Common myeloid progenitor, CD34-positive (primary cell): ENCODE data around the gene MBD3L5. TPM values are rescaled to one million over a fixed set of nuclear protein-coding genes. Genes with fewer than 3 reads are reported as not detected.
"Not testable (repeated sequence)": the region's sequence is repeated elsewhere in the genome, so short reads cannot be mapped to it uniquely, and the experiment has no call there.

Source experiments
- CTCF ChIA-PET: fragments of 350-600 bp; sonication (Branson Sonifier 250); formaldehyde crosslinking; loops from one replicate; lab custom pipeline; 2021; ENCODE audit warnings: antibody characterized with exemption; lab: Charles Lee
- POLR2A ChIA-PET: fragments of 350-600 bp; sonication (Branson Sonifier 250); formaldehyde crosslinking; loops from one replicate; lab custom pipeline; 2021; ENCODE audit warnings: antibody characterized with exemption; lab: Charles Lee
- DNase-seq, 3 donors: peaks; one replicate each; pipeline versions ENCODE4 v3.0.0 to v3.0.0-alpha.2; 2013
- H3K27ac ChIP-seq, 2 experiments: 1 replicate in 1 of 2; 2 replicates in 1 of 2; pipeline ENCODE4 v1.7.0; 2013; ENCODE audit warnings: inconsistent platforms in 2 of 2, low read length in 2 of 2, mild to moderate bottlenecking in 2 of 2, low read depth in 1 of 2, moderate library complexity in 1 of 2; ENCODE audit not compliant: severe bottlenecking in 2 of 2, insufficient read depth in 1 of 2, poor library complexity in 1 of 2
- H3K27me3 ChIP-seq, 5 experiments: replicated peaks in 2 of 5; 1 replicate in 3 of 5; 2 replicates in 2 of 5; pipeline versions ENCODE4 v1.6.1 to v1.7.0; 2013; ENCODE audit warnings: low read length in 4 of 5, mild to moderate bottlenecking in 2 of 5, moderate library complexity in 2 of 5, inconsistent platforms in 1 of 5; ENCODE audit not compliant: insufficient read depth in 5 of 5, control insufficient read depth in 4 of 5
- H3K36me3 ChIP-seq, 4 experiments: 1 replicate in 2 of 4; 2 replicates in 2 of 4; pipeline versions ENCODE4 v1.6.1 to v1.7.0; 2013; ENCODE audit warnings: low read length in 3 of 4, control low read depth in 1 of 4, mild to moderate bottlenecking in 1 of 4; ENCODE audit not compliant: control insufficient read depth in 4 of 4, insufficient read depth in 4 of 4
- H3K4me1 ChIP-seq, 4 experiments: 1 replicate in 3 of 4; 2 replicates in 1 of 4; pipeline versions ENCODE4 v1.6.1 to v1.7.1; 2013; ENCODE audit warnings: low read length in 3 of 4, mild to moderate bottlenecking in 3 of 4, control low read depth in 1 of 4, inconsistent platforms in 1 of 4, moderate library complexity in 1 of 4; ENCODE audit not compliant: control insufficient read depth in 4 of 4, insufficient read depth in 4 of 4; ENCODE audit errors: control extremely low read depth in 1 of 4
- H3K4me3 ChIP-seq, 7 experiments: 1 replicate in 4 of 7; 2 replicates in 3 of 7; pipeline versions ENCODE4 v1.5.1 to v1.7.0; 2013; ENCODE audit warnings: mild to moderate bottlenecking in 7 of 7, low read length in 6 of 7, moderate library complexity in 6 of 7, inconsistent platforms in 2 of 7, low read depth in 2 of 7, control low read depth in 1 of 7; ENCODE audit not compliant: insufficient read depth in 4 of 7, control insufficient read depth in 1 of 7; ENCODE audit errors: extremely low read depth in 1 of 7
- H3K9me3 ChIP-seq, 5 experiments: 1 replicate in 4 of 5; 2 replicates in 1 of 5; pipeline versions ENCODE4 v1.6.1 to v1.7.1; 2013; ENCODE audit warnings: low read length in 4 of 5, mild to moderate bottlenecking in 2 of 5, inconsistent platforms in 1 of 5, low read depth in 1 of 5, moderate library complexity in 1 of 5; ENCODE audit not compliant: control insufficient read depth in 4 of 5, insufficient read depth in 2 of 5; ENCODE audit errors: control extremely low read depth in 1 of 5
- WGBS: methylation state at CpG from one replicate; pipeline ENCODE4 v1.1.5; 2013; ENCODE audit not compliant: insufficient coverage; 5-methylcytosine and 5-hydroxymethylcytosine counted together
- polyA plus RNA-seq: library from polyadenylated mRNA; unstranded; fragments of 120-200 nt; gene quantifications from one replicate; pipeline ENCODE4 v1.2.1, GENCODE V29; 2013

MBD3L5 gene
- polyA plus RNA-seq: not detected

GRCh38 chr19:7030278-7030677 is at the start of gene MBD3L5:
TSS of gene MBD3L5 (plus strand) at chr19:7030578. CDS start at chr19:7030612, 34 bp downstream.
- DNase-seq, CTCF ChIA-PET, H3K27ac ChIP-seq, POLR2A ChIA-PET, H3K4me3 ChIP-seq, H3K4me1 ChIP-seq, H3K36me3 ChIP-seq, H3K9me3 ChIP-seq, H3K27me3 ChIP-seq: not testable (repeated sequence)
- no CpG with 5 or more reads among the region's 9 CpGs for WGBS

GRCh38 chr19:6983448-6983847 is 46.9 kb upstream of the MBD3L5 start:
- ChIA-PET CTCF (no interaction called here), POLR2A (no interaction called here)
- H3K27ac ChIP-seq: no peak overlapping the region
- DNase-seq: no peak
- peaks cover 3 to 32% (median 16%) of the 10 kb centered on the region in 5 experiments for H3K9me3 ChIP-seq
- no peaks in the 10 kb centered on the region for H3K36me3 ChIP-seq
- H3K4me3 ChIP-seq: no peak overlapping the region
- no peaks in the 10 kb centered on the region for H3K4me1 ChIP-seq
- H3K27me3 ChIP-seq: peaks cover 0 to 2% (median 0%) of the 10 kb centered on the region in 5 experiments

DNA sequence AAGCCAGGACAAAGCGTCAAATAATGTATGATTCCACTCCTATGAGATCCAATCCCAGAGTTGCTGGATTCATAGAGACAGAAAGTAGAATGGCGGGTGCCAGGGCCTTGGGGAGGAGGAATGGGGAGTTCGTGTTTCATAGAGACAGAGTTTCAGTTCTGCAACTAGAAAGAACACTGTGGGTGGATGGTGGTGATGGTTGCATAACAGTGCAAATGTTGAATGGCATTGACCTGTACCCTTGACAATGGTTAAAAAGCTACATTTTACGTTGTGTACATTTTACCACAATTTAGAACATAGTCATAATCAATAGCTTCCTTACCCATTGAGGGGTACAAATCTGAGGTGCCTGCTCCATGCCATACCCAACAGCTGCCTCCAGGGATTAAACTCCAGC is 42.5 kb upstream of the MBD3L5 start:
- Histone ChIP-seq H3K4me3 (no peak overlapping the region), H3K27ac (no peak overlapping the region), H3K4me1 (no peaks in the 10 kb centered on the region), H3K36me3 (no peaks in the 10 kb centered on the region), H3K9me3 (peaks cover 2 to 30% (median 16%) of the 10 kb centered on the region in 5 experiments), H3K27me3 (peaks cover 0 to 2% (median 0%) of the 10 kb centered on the region in 5 experiments)
- 67% methylated on average over 3 of the region's 4 CpGs for WGBS
- POLR2A ChIA-PET: no interaction called here
- CTCF ChIA-PET: interaction anchor here (1.2 kb wide), 1 partner anchor 27 kb away, joined by 4 read pairs; no protein-coding TSS in a partner anchor
- DNase-seq: no peak

- no peaks in the 10 kb centered on the region for H3K4me1 ChIP-seq
- no peak overlapping the region for H3K27ac ChIP-seq
- no peak for DNase-seq
- WGBS: 42% methylated on average over 2 of the region's 3 CpGs
- ChIA-PET CTCF (interaction anchor here (1.2 kb wide), 1 partner anchor 26 kb away, joined by 4 read pairs; no protein-coding TSS in a partner anchor), POLR2A (no interaction called here)
- H3K27me3 ChIP-seq: peaks cover 0 to 2% (median 0%) of the 10 kb centered on the region in 5 experiments
- peaks cover 2 to 27% (median 12%) of the 10 kb centered on the region in 5 experiments for H3K9me3 ChIP-seq
- no peak overlapping the region for H3K4me3 ChIP-seq
- no peaks in the 10 kb centered on the region for H3K36me3 ChIP-seq
Observed at GRCh38 chr19:6988257-6988656, 42.1 kb upstream of the MBD3L5 start.

GRCh38 chr19:6995054-6995453 is 35.3 kb upstream of the MBD3L5 start:
- WGBS: 64% methylated on average over 1 of the region's 1 CpG
- Histone ChIP-seq H3K4me3 (no peak overlapping the region), H3K4me1 (no peaks in the 10 kb centered on the region), H3K27ac (no peak overlapping the region), H3K27me3 (no peaks in the 10 kb centered on the region), H3K36me3 (no peaks in the 10 kb centered on the region), H3K9me3 (no peaks in the 10 kb centered on the region)
- ChIA-PET CTCF (no interaction called here), POLR2A (no interaction called here)
- no peak for DNase-seq

DNA sequence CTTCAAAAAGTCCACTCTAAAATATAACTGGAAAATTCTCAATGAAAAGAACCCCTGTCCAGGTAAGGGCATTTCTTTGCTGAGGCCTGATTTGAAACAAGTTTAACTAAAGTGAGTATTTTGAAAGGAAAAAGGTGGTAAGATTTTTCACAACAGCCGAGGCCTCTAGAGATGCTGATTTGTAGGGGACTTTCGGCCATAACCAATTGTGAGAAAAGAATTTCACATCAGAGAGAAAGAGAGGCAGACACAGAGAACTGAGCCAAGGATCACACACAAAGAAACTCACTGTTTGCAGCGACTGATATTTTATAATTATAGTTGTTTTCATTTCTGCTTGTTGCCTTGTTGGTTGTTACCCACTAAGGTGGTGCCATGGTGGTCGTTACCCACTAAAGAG is 33.6 kb upstream of the MBD3L5 start:
- no peak for DNase-seq
- ChIA-PET CTCF (no interaction called here), POLR2A (no interaction called here)
- no peaks in the 10 kb centered on the region for H3K9me3 ChIP-seq
- 100% methylated on average over 2 of the region's 4 CpGs for WGBS
- peaks cover 0 to 5% (median 1%) of the 10 kb centered on the region in 4 experiments for H3K4me1 ChIP-seq
- H3K36me3 ChIP-seq: no peaks in the 10 kb centered on the region
- no peak overlapping the region for H3K4me3 ChIP-seq
- no peaks in the 10 kb centered on the region for H3K27me3 ChIP-seq
- H3K27ac ChIP-seq: no peak overlapping the region

GRCh38 chr19:6997679-6998445 is 32.5 kb upstream of the MBD3L5 start:
- ChIA-PET POLR2A (no interaction called here), CTCF (no interaction called here)
- peak; percentile 34 to 80 (median 74) for DNase-seq

More at GRCh38 chr19:6997679-6998445, 32.5 kb upstream of the MBD3L5 start:
- 50% methylated on average over 10 of the region's 15 CpGs for WGBS
- Histone ChIP-seq H3K36me3 (no peaks in the 10 kb centered on the region), H3K4me1 (peaks cover 0 to 5% (median 1%) of the 10 kb centered on the region in 4 experiments), H3K4me3 (no peak overlapping the region), H3K9me3 (no peaks in the 10 kb centered on the region), H3K27ac (no peak overlapping the region), H3K27me3 (no peaks in the 10 kb centered on the region)
